HCT116 (cell line): Measurements from ENCODE around the gene SNF8. TPM values are rescaled to one million over a fixed set of nuclear protein-coding genes. Genes with fewer than 3 reads are reported as not detected.
A peak's percentile ranks its signal among the peaks of the same experiment; 100 is the strongest.

Experiments
- ATAC-seq: fragments of 200-7000 bp; cut with Tn5 transposase; 2 replicates; pipeline ENCODE4 v1.9.1; 2020; ENCODE audit warnings: mild to moderate bottlenecking, moderate library complexity
- BruUV-seq: library from RNA; stranded (reverse); fragments of 400-500 nt; replicated peaks from 2 replicates; lab custom pipeline; 2021; lab: Mats Ljungman, UMichigan
- CTCF ChIA-PET: fragments of 300-600 bp; sonication (Branson Sonifier 250); formaldehyde crosslinking; loops from one replicate; lab custom pipeline; 2021; ENCODE audit warnings: antibody characterized with exemption; lab: Charles Lee
- POLR2A ChIA-PET: fragments of 300-600, 350-600 bp; sonication (Branson Sonifier 250); formaldehyde crosslinking; loops from one replicate; lab custom pipeline; 2021; ENCODE audit warnings: antibody characterized with exemption; lab: Charles Lee
- RAD21 ChIA-PET, 2 experiments: fragments of 300-600 bp; sonication (Branson Sonifier 250); formaldehyde crosslinking; loops; one replicate each; lab custom pipeline; 2023; ENCODE audit warnings: low total read pairs in 2 of 2; ENCODE audit not compliant: uncharacterized antibody in 2 of 2, unreplicated experiment in 2 of 2, low non-redundant PET in 1 of 2; lab: Charles Lee
- DNase-seq: peaks from one replicate; pipeline ENCODE4 v3.0.0-alpha.2; 2010; ENCODE audit warnings: low read depth, low spot score
- H2AFZ ChIP-seq: fragments of 200-600 bp; shearing (Covaris generic), sonication (generic); 2 replicates; pipeline ENCODE4 v1.6.1; 2017; ENCODE audit warnings: low read depth, mixed run types, mixed read lengths, antibody characterized with exemption, low read length; ENCODE audit not compliant: poor library complexity, severe bottlenecking
- H3K27ac ChIP-seq: 2 replicates; pipeline ENCODE4 v1.5.1; 2012; ENCODE audit warnings: low read depth, low read length
- H3K27me3 ChIP-seq: fragments of 200-600 bp; sonication (generic); 2 replicates; pipeline ENCODE4 v1.6.1; 2016; ENCODE audit warnings: mixed run types, low read length, mixed read lengths; ENCODE audit not compliant: insufficient read depth
- H3K36me3 ChIP-seq, 2 experiments: fragments of 200-500 bp in 1 of 2; fragments of 200-600 bp in 1 of 2; sonication (Bioruptor generic) in 1 of 2; sonication (generic) in 1 of 2; 2 replicates each; pipeline versions ENCODE4 v1.5.1 to v1.6.1; 2014 to 2016; ENCODE audit warnings: low read length in 2 of 2, inconsistent platforms in 1 of 2, mixed read lengths in 1 of 2, mixed run types in 1 of 2; ENCODE audit not compliant: insufficient read depth in 2 of 2, control insufficient read depth in 1 of 2
- H3K4me1 ChIP-seq, 2 experiments: fragments of 200-600 bp in 1 of 2; sonication (generic) in 1 of 2; 2 replicates each; pipeline versions ENCODE4 v1.5.1 to v1.6.1; 2012 to 2017; ENCODE audit warnings: low read length in 2 of 2, inconsistent platforms in 1 of 2, mild to moderate bottlenecking in 1 of 2, mixed read lengths in 1 of 2, mixed run types in 1 of 2, moderate library complexity in 1 of 2; ENCODE audit not compliant: insufficient read depth in 2 of 2, control insufficient read depth in 1 of 2
- H3K4me2 ChIP-seq: fragments of 200-600 bp; sonication (generic); 2 replicates; pipeline ENCODE4 v1.6.1; 2017; ENCODE audit warnings: mixed run types, low read length, mixed read lengths
- H3K4me3 ChIP-seq, 2 experiments: fragments of 200-600 bp in 1 of 2; sonication (generic) in 1 of 2; replicated peaks in 1 of 2; 2 replicates each; pipeline ENCODE4 v1.5.1; 2011 to 2016; ENCODE audit warnings: low read length in 2 of 2, control low read depth in 1 of 2, low read depth in 1 of 2, mild to moderate bottlenecking in 1 of 2, mixed read lengths in 1 of 2, mixed run types in 1 of 2
- H3K79me2 ChIP-seq: fragments of 200-600 bp; sonication (generic); 2 replicates; pipeline ENCODE4 v1.6.1; 2017; ENCODE audit warnings: mild to moderate bottlenecking, mixed run types, low read length, moderate library complexity, mixed read lengths; ENCODE audit not compliant: insufficient read depth
- H3K9ac ChIP-seq: fragments of 200-600 bp; sonication (generic); 2 replicates; pipeline ENCODE4 v1.6.1; 2016; ENCODE audit warnings: low read length, mixed read lengths
- H3K9me2 ChIP-seq: fragments of 200-600 bp; sonication (generic), shearing (Covaris generic); 2 replicates; pipeline ENCODE4 v1.6.1; 2017; ENCODE audit warnings: mixed run types, mild to moderate bottlenecking, moderate library complexity; ENCODE audit not compliant: insufficient read depth
- H3K9me3 ChIP-seq, 2 experiments: fragments of 200-500 bp in 1 of 2; fragments of 200-600 bp in 1 of 2; sonication (Bioruptor generic) in 1 of 2; sonication (generic) in 1 of 2; 2 replicates each; pipeline ENCODE4 v1.6.1; 2014 to 2017; ENCODE audit warnings: low read length in 2 of 2, mixed read lengths in 2 of 2, inconsistent platforms in 1 of 2, low read depth in 1 of 2, mild to moderate bottlenecking in 1 of 2, mixed run types in 1 of 2, moderate library complexity in 1 of 2; ENCODE audit not compliant: control insufficient read depth in 1 of 2, insufficient read depth in 1 of 2
- H4K20me1 ChIP-seq: fragments of 200-600 bp; sonication (generic), shearing (Covaris generic); 2 replicates; pipeline ENCODE4 v1.6.1; 2017; ENCODE audit warnings: mixed run types, mild to moderate bottlenecking, moderate library complexity; ENCODE audit not compliant: insufficient read depth
- CBX3 ChIP-seq: IDR thresholded peaks from 2 replicates; pipeline ENCODE4 v1.6.1; 2012; ENCODE audit warnings: low read depth
- POLR2AphosphoS5 ChIP-seq: IDR thresholded peaks from 2 replicates; pipeline ENCODE4 v1.6.1; 2011; ENCODE audit warnings: mild to moderate bottlenecking, low read depth, low read length, moderate library complexity
- SP1 ChIP-seq: IDR thresholded peaks from 2 replicates; pipeline ENCODE4 v1.6.1; 2012; ENCODE audit warnings: low read depth
- intact Hi-C: fragments of 100-400 bp; cut with micrococcal nuclease; formaldehyde crosslinking; loops from 2 replicates; pipeline ENCODE4 v1.10.0; 2022
- total RNA-seq: library from RNA; stranded (reverse); gene quantifications from one replicate; pipeline ENCODE4 v1.2.1, GENCODE V29; 2021; ENCODE audit not compliant: unreplicated experiment

SNF8 gene
- total RNA-seq, 1 experiment from 2014 or later, result 178 TPM

GRCh38 chr17:48933035-48933434 lies 11.6 kb downstream of the SNF8 start:
- H3K36me3 ChIP-seq, result peaks cover 57 to 71% of the 10 kb centered on the region in 2 experiments
- H4K20me1 ChIP-seq, result no peaks in the 10 kb centered on the region
- no TSS peak for BruUV-seq
- no peak overlapping the region for H3K9ac ChIP-seq
- H3K4me1 ChIP-seq, result no peaks in the 10 kb centered on the region
- no peak overlapping the region for H3K27ac ChIP-seq
- TF ChIP-seq POLR2AphosphoS5 (peak; percentile 1; the same call in 1 of the 2 replicates), SP1 (no peak)
- no peaks in the 10 kb centered on the region for H3K27me3 ChIP-seq
- CTCF ChIA-PET, result interaction anchor here (0.8 kb wide), 1 partner anchor 100 kb away, joined by 4 read pairs; no protein-coding TSS in a partner anchor
- intact Hi-C loops, result no loop called here
- H3K4me2 ChIP-seq, result no peak overlapping the region
- H2AFZ ChIP-seq, result no peak overlapping the region
- no peaks in the 10 kb centered on the region for H3K9me2 ChIP-seq
- RAD21 ChIA-PET, result interaction anchor here in 1 of 2 experiments (1.0 kb wide), 1 partner anchor 100 kb away, joined by 4 read pairs; no protein-coding TSS in a partner anchor
- no peaks in the 10 kb centered on the region for H3K79me2 ChIP-seq
- DNase-seq, result no peak
- POLR2A ChIA-PET, result interaction anchor here (1.5 kb wide), 2 partner anchors 10 to 12 kb away, joined by 3 to 4 read pairs; partner anchors contain the start of gene SNF8
- ATAC-seq, result no peak
- H3K4me3 ChIP-seq, result no peak overlapping the region
- no peaks in the 10 kb centered on the region for H3K9me3 ChIP-seq

- TF ChIP-seq POLR2AphosphoS5 (peak; percentile 25), CBX3 (no peak)
- Histone ChIP-seq H3K4me2 (no peak overlapping the region), H3K9ac (no peak overlapping the region), H3K79me2 (peaks cover 17% of the 10 kb centered on the region; the same call in 1 of the 2 replicates), H3K9me2 (no peaks in the 10 kb centered on the region), H3K36me3 (peaks cover 61 to 76% of the 10 kb centered on the region in 2 experiments), H3K27me3 (no peaks in the 10 kb centered on the region), H3K9me3 (no peaks in the 10 kb centered on the region), H3K4me3 (no peak overlapping the region), H4K20me1 (0 out of 2 replicates have a peak, but pooled peaks cover 7% of the 10 kb centered on the region), H3K4me1 (no peaks in the 10 kb centered on the region), H3K27ac (no peak overlapping the region), H2AFZ (no peak overlapping the region)
- DNase-seq, result no peak
- POLR2A ChIA-PET, result interaction anchor here (0.9 to 1.8 kb wide), 3 partner anchors 38 to 105 kb away, joined by 3 to 5 read pairs (median 4); partner anchors contain the start of gene ATP5MC1
- BruUV-seq, result no TSS peak
- intact Hi-C loops, result no loop called here
- CTCF ChIA-PET, result interaction anchor here (0.9 to 4.0 kb wide), 3 partner anchors 102 to 206 kb away, joined by 3 to 18 read pairs (median 3); no protein-coding TSS in a partner anchor
- RAD21 ChIA-PET, result no interaction called here
- peak; percentile 29; the same call in 1 of the 2 replicates for ATAC-seq
These were observed 14.2 kb downstream of the SNF8 start for GRCh38 chr17:48930435-48930873.
